Activated naive CD8-positive, alpha-beta T cell treated with anti-CD3 and anti-CD28 coated beads, Interleukin-2, amount 50 U/mL, for 24 hours (primary cell): ENCODE data around the gene UGGT1.

Experiments
- ATAC-seq: fragments of 150-1000 bp; cut with Tn5 transposase; one replicate; pipeline ENCODE4 v1.10.0; 2021
- DNase-seq: peaks from one replicate; pipeline ENCODE4 v3.0.0; 2021
- H3K27ac Mint-ChIP-seq: one replicate; pipeline ENCODE4 v1.8.0; 2021; ENCODE audit warnings: mild to moderate bottlenecking, mixed read lengths
- H3K27me3 Mint-ChIP-seq: one replicate; pipeline ENCODE4 v1.8.0; 2021; ENCODE audit warnings: mixed read lengths
- H3K36me3 Mint-ChIP-seq: one replicate; pipeline ENCODE4 v1.8.0; 2021; ENCODE audit warnings: low read depth, mixed read lengths
- H3K4me1 Mint-ChIP-seq: one replicate; pipeline ENCODE4 v1.8.0; 2021; ENCODE audit warnings: mixed read lengths
- H3K4me3 Mint-ChIP-seq: one replicate; pipeline ENCODE4 v1.8.0; 2021; ENCODE audit warnings: mild to moderate bottlenecking, moderate library complexity, mixed read lengths
- H3K9me3 Mint-ChIP-seq: one replicate; pipeline ENCODE4 v1.8.0; 2021; ENCODE audit warnings: mixed read lengths

UGGT1 gene

GRCh38 chr2:128090945-128091725, at the start of gene UGGT1:
Gene UGGT1 (plus strand): TSS chr2:128091200. CDS start chr2:128091358, 158 bp downstream.
- peak; percentile 99 for ATAC-seq
- Mint-ChIP-seq H3K27me3 (no peaks in the 10 kb centered on the region), H3K9me3 (no peaks in the 10 kb centered on the region), H3K36me3 (peaks cover 4% of the 10 kb centered on the region), H3K4me3 (peak within 1 kb of the TSS; percentile 94), H3K27ac (peak within 1 kb of the TSS; percentile 92), H3K4me1 (peaks cover 43% of the 10 kb centered on the region)
- peak; percentile 92 for DNase-seq

GRCh38 chr2:128041561-128041960, 49.4 kb upstream of the UGGT1 start:
- no peaks in the 10 kb centered on the region for H3K36me3 Mint-ChIP-seq
- ATAC-seq = no peak
- no peak overlapping the region for H3K4me3 Mint-ChIP-seq
- no peak for DNase-seq
- no peak overlapping the region for H3K27ac Mint-ChIP-seq
- no peaks in the 10 kb centered on the region for H3K4me1 Mint-ChIP-seq
- H3K27me3 Mint-ChIP-seq = peaks cover 8% of the 10 kb centered on the region
- H3K9me3 Mint-ChIP-seq = peaks cover 29% of the 10 kb centered on the region

DNA sequence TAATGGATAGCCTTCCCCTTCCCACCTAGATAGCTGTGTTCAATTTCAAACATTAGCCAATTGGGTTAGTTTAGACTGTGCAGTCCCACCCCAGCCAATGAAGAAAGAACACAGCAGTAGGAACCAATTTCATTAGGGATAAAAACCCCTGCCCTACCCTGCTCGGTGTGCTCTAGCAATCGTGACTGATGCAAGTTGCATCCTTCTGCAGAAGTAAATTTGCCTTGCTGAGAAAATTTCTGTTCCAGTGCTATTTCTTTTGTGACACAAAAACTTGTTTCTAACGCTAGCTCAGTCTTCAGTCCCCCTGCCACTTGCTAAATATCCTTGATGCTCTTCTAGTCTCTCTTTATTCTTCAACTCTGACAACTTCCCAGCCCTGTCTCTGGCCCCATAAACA, 48.0 kb upstream of the UGGT1 start:
- ATAC-seq = no peak

GRCh38 chr2:128053331-128053730, 37.7 kb upstream of the UGGT1 start:
- Mint-ChIP-seq H3K27me3 (peaks cover 40% of the 10 kb centered on the region), H3K36me3 (peaks cover 2% of the 10 kb centered on the region), H3K4me1 (no peaks in the 10 kb centered on the region), H3K4me3 (no peak overlapping the region), H3K9me3 (peaks cover 12% of the 10 kb centered on the region), H3K27ac (no peak overlapping the region)
- ATAC-seq = no peak
- no peak for DNase-seq

More for the DNA sequence above, 48.0 kb upstream of the UGGT1 start:
- no peak overlapping the region for H3K4me3 Mint-ChIP-seq
- H3K9me3 Mint-ChIP-seq = peaks cover 19% of the 10 kb centered on the region
- H3K36me3 Mint-ChIP-seq = peaks cover 1% of the 10 kb centered on the region
- peaks cover 13% of the 10 kb centered on the region for H3K27me3 Mint-ChIP-seq
- DNase-seq = no peak
- H3K4me1 Mint-ChIP-seq = no peaks in the 10 kb centered on the region
- no peak overlapping the region for H3K27ac Mint-ChIP-seq

DNA sequence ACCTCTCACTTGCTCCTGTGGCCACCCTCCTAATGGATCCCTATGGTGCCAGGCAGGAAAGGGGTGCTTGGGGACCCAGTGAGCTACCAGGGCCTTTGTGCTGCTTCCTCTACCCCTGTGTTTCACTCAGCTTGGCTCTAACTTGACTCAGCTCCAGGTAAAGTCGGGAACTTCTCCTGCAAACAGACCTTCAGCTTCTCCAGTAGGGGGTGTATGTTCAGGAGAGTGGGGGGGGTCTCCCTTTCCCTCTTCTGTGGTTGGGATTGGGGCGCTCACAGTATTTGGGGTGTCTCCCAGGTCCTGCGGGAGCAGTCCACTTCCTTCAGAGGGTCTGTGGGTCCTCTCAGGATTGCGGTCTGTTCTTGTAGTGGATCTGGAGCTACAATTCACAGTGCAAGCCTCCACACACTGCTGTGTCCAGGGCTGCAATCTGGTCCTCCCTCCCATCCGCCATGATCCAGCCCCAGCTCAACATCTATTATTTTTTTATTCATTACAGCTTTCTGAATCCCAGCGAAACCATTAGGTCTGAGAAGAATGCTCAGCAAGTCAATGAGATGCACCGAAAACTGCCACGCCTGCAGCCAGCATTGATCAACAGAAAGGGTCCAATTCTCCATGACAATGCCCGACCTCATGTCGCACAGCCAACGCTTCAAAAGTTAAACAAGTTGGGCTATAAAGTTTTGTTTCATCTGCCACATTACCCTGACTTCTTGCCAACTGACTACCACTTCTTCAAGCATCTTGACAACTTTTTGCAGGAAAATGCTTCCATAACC, 36.7 kb upstream of the UGGT1 start:
- Mint-ChIP-seq H3K4me3 (no peak overlapping the region), H3K36me3 (peaks cover 2% of the 10 kb centered on the region), H3K27ac (no peak overlapping the region), H3K9me3 (peaks cover 10% of the 10 kb centered on the region), H3K4me1 (no peaks in the 10 kb centered on the region), H3K27me3 (peaks cover 34% of the 10 kb centered on the region)
- no peak for DNase-seq
- ATAC-seq = no peak

DNA sequence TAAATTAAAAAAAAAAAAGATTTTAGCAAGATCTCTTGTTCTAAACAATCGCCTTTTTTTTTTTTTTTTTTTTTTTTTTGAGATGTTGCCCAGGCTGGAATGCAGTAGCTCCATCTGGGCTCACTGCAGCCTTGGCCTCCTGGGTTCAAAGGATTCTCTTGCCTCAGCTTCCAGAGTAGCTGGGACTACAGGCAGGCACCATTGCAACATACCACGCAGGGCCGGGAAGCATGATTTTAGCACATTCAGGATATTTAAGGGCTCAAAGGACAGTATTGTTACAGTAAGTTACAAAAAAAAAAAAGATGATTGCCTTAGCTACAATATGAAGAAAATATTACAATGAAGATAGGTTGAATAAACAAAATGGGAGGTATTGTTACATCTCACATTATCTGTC, 33.7 kb upstream of the UGGT1 start:
- no peak overlapping the region for H3K27ac Mint-ChIP-seq
- H3K9me3 Mint-ChIP-seq = no peaks in the 10 kb centered on the region
- H3K4me1 Mint-ChIP-seq = no peaks in the 10 kb centered on the region
- no peak overlapping the region for H3K4me3 Mint-ChIP-seq
- DNase-seq (no peak), ATAC-seq (no peak)
- H3K27me3 Mint-ChIP-seq = peaks cover 12% of the 10 kb centered on the region
- H3K36me3 Mint-ChIP-seq = no peaks in the 10 kb centered on the region

GRCh38 chr2:128058114-128058513, 32.9 kb upstream of the UGGT1 start:
- Mint-ChIP-seq H3K27me3 (peaks cover 7% of the 10 kb centered on the region), H3K4me3 (no peak overlapping the region), H3K27ac (no peak overlapping the region), H3K36me3 (no peaks in the 10 kb centered on the region), H3K4me1 (no peaks in the 10 kb centered on the region), H3K9me3 (no peaks in the 10 kb centered on the region)
- DNase-seq = no peak
- ATAC-seq = no peak

- no peaks in the 10 kb centered on the region for H3K27me3 Mint-ChIP-seq
- H3K9me3 Mint-ChIP-seq = no peaks in the 10 kb centered on the region
- no peak for ATAC-seq
- no peak overlapping the region for H3K27ac Mint-ChIP-seq
- DNase-seq = no peak
- H3K36me3 Mint-ChIP-seq = no peaks in the 10 kb centered on the region
- no peaks in the 10 kb centered on the region for H3K4me1 Mint-ChIP-seq
- H3K4me3 Mint-ChIP-seq = no peak overlapping the region
These were observed 28.4 kb upstream of the UGGT1 start for GRCh38 chr2:128062571-128062970.

GRCh38 chr2:128064353-128064752, 26.6 kb upstream of the UGGT1 start:
- no peak for DNase-seq
- no peaks in the 10 kb centered on the region for H3K4me1 Mint-ChIP-seq
- H3K27me3 Mint-ChIP-seq = no peaks in the 10 kb centered on the region
- H3K27ac Mint-ChIP-seq = no peak overlapping the region
- ATAC-seq = no peak
- H3K36me3 Mint-ChIP-seq = no peaks in the 10 kb centered on the region
- no peaks in the 10 kb centered on the region for H3K9me3 Mint-ChIP-seq
- H3K4me3 Mint-ChIP-seq = no peak overlapping the region

DNA sequence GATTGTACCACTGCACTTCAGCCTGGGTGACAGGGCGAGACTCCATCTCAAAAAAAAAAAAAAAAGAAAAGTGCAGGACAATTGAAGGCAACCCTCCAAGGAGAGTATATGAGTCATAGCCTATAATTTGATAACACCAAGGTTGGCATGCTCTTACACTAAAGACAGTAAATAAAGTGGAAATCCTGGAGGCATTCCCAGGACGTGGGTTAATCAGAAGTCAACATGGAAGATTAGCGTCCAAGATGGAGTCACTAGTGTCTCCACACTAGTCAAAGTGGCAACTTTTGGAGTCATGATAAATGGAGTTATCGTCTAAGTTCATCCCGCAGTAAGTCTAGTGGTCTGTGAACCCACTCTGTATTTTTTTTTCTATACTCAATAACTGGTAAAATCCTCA, 21.2 kb upstream of the UGGT1 start:
- Mint-ChIP-seq H3K4me1 (no peaks in the 10 kb centered on the region), H3K9me3 (no peaks in the 10 kb centered on the region), H3K27me3 (no peaks in the 10 kb centered on the region), H3K36me3 (no peaks in the 10 kb centered on the region), H3K27ac (no peak overlapping the region), H3K4me3 (no peak overlapping the region)
- ATAC-seq (no peak), DNase-seq (no peak)

DNA sequence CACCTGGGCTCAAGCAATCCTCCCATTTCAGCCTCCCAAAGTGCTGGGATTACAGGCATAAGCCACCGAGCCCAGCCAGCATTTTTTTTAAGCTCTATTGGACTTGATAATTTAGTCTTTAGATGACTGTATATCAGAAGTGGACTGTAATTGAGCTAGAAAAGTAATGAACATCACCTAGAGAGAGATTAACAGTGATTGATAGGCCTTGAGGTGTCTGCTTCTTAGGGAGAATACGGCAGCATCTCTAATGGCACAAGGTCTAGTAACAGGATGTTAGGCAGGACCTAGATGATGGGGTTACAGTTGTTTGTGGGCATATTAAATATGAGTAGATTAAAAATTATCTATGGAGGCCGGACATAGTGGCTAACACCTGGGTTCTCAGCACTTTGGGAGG, 17.7 kb upstream of the UGGT1 start:
- ATAC-seq = no peak
- H3K4me1 Mint-ChIP-seq = peaks cover 2% of the 10 kb centered on the region
- DNase-seq = no peak
- no peaks in the 10 kb centered on the region for H3K36me3 Mint-ChIP-seq
- H3K4me3 Mint-ChIP-seq = no peak overlapping the region
- no peak overlapping the region for H3K27ac Mint-ChIP-seq
- no peaks in the 10 kb centered on the region for H3K9me3 Mint-ChIP-seq
- no peaks in the 10 kb centered on the region for H3K27me3 Mint-ChIP-seq

DNA sequence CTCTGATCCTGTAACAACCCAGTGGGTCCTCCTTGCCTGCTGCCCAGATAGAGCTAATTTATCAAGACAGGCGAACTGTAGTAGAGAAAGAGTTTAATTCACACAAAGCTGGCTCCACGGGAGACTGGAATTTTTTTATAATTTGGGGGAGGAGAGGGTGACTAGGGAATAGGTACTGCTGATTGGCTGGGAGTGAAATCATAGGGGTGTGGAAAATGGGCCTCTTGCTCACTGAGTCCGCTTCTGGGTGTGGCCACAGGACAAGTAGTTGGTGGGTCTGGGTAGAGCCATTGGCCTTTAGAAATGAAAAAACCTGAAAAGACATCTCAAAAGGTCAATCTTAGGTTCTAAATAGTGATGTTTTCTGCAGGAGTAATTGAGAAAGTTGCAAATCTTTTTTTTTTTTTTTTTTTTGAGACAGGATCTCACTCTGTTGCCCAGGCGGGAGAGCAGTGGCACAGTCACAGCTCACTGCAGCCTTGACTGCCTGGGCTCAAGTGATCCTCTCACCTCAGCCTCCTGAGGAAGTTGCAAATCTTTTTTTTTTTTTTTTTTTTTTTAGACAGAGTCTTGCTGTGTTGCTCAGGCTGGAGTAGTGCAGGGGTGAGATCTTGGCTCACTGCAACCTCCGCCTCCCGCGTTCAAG, 14.4 kb upstream of the UGGT1 start:
- Mint-ChIP-seq H3K9me3 (no peaks in the 10 kb centered on the region), H3K4me1 (peaks cover 2% of the 10 kb centered on the region), H3K36me3 (no peaks in the 10 kb centered on the region), H3K27me3 (no peaks in the 10 kb centered on the region), H3K27ac (no peak overlapping the region), H3K4me3 (no peak overlapping the region)
- no peak for DNase-seq
- no peak for ATAC-seq

DNA sequence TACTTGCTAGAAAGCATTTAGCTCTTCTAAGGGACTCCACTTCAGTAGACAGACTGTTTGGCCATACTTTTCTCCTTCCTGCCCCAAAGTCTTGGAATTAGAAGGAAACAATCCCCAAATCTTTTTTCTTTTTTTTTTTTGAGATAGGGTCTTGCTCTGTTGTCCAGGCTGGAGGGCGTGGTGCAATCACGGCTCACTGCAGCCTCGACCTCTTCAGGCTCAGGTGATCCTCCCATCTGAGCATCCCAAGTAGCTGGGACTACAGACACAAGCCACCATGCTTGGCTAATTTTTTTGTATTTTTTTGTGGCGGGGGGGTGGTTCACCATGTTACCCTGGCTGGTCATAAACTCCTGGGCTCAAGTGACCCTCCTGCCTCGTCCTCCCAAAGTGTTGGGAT, 6.2 kb upstream of the UGGT1 start:
- no peak for ATAC-seq
- Mint-ChIP-seq H3K4me3 (no peak overlapping the region), H3K4me1 (peaks cover 4% of the 10 kb centered on the region), H3K27me3 (peaks cover 4% of the 10 kb centered on the region), H3K36me3 (peaks cover 2% of the 10 kb centered on the region), H3K9me3 (no peaks in the 10 kb centered on the region), H3K27ac (no peak overlapping the region)
- DNase-seq = no peak

DNA sequence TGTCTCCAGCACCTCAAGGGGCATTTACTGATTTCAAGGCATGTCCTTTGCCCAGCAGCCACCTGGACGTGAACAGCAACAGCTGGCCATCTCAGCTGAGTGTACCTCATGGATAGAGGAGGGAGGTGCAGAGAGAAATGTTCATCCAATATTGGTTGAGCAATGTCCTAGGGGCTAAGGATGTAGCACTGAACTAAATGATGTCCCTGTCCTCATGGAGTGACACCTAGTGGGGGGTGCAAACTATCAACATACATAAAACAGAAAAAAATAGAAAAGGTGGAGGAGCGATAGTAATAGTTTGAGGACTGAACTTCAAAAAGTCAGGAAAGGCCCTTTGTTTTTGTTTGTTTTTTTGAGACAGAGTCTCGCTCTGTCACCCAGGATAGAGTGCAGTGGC, 4.8 kb upstream of the UGGT1 start:
- Mint-ChIP-seq H3K9me3 (no peaks in the 10 kb centered on the region), H3K4me1 (peaks cover 10% of the 10 kb centered on the region), H3K36me3 (peaks cover 4% of the 10 kb centered on the region), H3K27me3 (peaks cover 4% of the 10 kb centered on the region), H3K4me3 (no peak overlapping the region), H3K27ac (no peak overlapping the region)
- DNase-seq (no peak), ATAC-seq (no peak)

DNA sequence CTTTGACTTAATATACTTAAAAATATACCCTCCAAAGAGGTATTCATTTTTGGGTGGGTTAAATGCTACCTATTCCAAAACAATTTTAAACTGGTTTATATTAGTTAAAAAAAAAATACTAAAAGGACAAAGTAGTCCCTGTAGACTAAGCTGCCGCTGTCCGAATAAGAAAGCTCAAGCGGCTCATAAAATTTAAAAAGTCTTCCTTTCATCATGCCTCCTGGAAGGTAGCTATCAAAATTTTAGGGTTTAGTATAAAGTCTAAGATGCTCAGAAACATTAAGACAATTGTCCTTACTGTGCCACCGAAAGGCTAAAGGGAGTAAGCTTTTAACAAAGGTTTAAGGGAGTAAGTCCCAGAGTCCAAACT, 440 bp upstream of the UGGT1 start:
- H3K9me3 Mint-ChIP-seq = no peaks in the 10 kb centered on the region
- no peaks in the 10 kb centered on the region for H3K27me3 Mint-ChIP-seq
- peaks cover 41% of the 10 kb centered on the region for H3K4me1 Mint-ChIP-seq
- peaks cover 4% of the 10 kb centered on the region for H3K36me3 Mint-ChIP-seq
- peak overlapping the region; percentile 94 for H3K4me3 Mint-ChIP-seq
- peak overlapping the region; percentile 92 for H3K27ac Mint-ChIP-seq
- ATAC-seq = no peak
- no peak for DNase-seq
